ENCODE data around the gene CLASP1. TPM values are rescaled to one million over a fixed set of nuclear protein-coding genes. Genes with fewer than 3 reads are reported as not detected.
"Not testable (repeated sequence)": the region's sequence is repeated elsewhere in the genome, so short reads cannot be mapped to it uniquely, and the experiment has no call there.

Gene CLASP1
- total and polyA plus RNA-seq, 11 donors: 16.0 to 84.5 (median 60.2) TPM

DNA sequence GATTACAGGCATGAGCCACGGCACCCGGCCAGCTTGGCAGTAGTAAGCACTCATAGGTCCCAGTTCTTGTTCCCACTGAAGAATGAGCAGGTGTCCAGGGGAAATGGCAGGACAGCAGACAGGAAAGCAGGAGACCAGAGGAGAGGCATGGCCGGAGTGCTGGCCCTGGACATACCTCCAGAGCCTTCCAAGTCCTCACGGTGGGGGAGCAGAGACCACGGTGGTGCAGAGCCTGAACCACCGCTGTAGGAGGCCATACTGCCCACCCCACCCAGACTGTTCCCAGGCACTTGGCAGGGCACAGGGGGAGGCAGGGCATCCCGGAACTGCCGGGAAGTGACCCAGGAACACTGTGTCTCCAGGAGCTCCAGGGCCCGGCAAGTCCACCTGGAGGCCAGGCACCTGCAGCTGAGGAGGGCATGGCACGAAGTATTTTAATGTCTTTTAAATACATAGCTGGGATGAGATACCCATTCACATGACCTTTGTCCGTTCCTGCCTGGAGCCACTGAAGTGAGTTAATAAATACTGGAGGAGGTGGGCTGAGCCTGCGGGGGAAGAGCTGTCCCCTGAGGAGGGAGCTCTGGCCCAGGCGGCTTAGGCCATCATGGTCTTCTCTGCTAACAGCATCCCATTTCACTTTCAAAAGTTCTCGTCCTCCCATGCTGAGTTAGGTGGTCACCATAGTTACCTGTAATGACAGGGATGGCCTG, 314.5 kb downstream of the CLASP1 start:
- TF ChIP-seq, protein P1, sequence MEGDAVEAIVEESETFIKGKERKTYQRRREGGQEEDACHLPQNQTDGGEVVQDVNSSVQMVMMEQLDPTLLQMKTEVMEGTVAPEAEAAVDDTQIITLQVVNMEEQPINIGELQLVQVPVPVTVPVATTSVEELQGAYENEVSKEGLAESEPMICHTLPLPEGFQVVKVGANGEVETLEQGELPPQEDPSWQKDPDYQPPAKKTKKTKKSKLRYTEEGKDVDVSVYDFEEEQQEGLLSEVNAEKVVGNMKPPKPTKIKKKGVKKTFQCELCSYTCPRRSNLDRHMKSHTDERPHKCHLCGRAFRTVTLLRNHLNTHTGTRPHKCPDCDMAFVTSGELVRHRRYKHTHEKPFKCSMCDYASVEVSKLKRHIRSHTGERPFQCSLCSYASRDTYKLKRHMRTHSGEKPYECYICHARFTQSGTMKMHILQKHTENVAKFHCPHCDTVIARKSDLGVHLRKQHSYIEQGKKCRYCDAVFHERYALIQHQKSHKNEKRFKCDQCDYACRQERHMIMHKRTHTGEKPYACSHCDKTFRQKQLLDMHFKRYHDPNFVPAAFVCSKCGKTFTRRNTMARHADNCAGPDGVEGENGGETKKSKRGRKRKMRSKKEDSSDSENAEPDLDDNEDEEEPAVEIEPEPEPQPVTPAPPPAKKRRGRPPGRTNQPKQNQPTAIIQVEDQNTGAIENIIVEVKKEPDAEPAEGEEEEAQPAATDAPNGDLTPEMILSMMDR (IDR thresholded peaks at IDR 0.05): no peak
- TF ChIP-seq POLR2A (IDR thresholded peaks at IDR 0.05): no peak
- DNase-seq (no peak), ATAC-seq (peak in 1 of 4 donors; percentile 12)
- Histone ChIP-seq H3K4me3 (no peak overlapping the region), H3K27me3 (no peaks in the 10 kb centered on the region), H3K9me3 (no peaks in the 10 kb centered on the region), H3K36me3 (peaks cover 0 to 21% (median 18%) of the 10 kb centered on the region in 9 donors), H3K27ac (no peak overlapping the region), H3K4me1 (peaks cover 0 to 10% (median 0%) of the 10 kb centered on the region in 12 donors)
- intact Hi-C loops (cut with DNase I): loop anchor here in 1 of 10 donors (10.0 kb wide), 1 partner anchor 630 kb away; no protein-coding TSS in a partner anchor
- 79 to 90% (median 80%) methylated on average over 12 to 14 of the region's 14 CpGs for WGBS, 4 donors

- Histone ChIP-seq H3K27me3 (no peaks in the 10 kb centered on the region), H3K9me3 (no peaks in the 10 kb centered on the region), H3K4me3 (no peak overlapping the region), H3K4me1 (peaks cover 0 to 10% (median 0%) of the 10 kb centered on the region in 12 donors), H3K27ac (no peak overlapping the region), H3K36me3 (peaks cover 0 to 14% (median 11%) of the 10 kb centered on the region in 9 donors)
- DNase-seq: no peak
- no peak for ATAC-seq
- TF ChIP-seq POLR2A (IDR thresholded peaks at IDR 0.05): no peak
- TF ChIP-seq, protein P1 (IDR thresholded peaks at IDR 0.05): no peak
- intact Hi-C loops (cut with DNase I): loop anchor here in 1 of 10 donors (10.0 kb wide), 1 partner anchor 629 kb away; no protein-coding TSS in a partner anchor
- 70 to 78% (median 75%) methylated on average over 11 to 12 of the region's 12 CpGs for WGBS, 4 donors
These were observed 315.3 kb downstream of the CLASP1 start for GRCh38 chr2:121333834-121334558.

DNA sequence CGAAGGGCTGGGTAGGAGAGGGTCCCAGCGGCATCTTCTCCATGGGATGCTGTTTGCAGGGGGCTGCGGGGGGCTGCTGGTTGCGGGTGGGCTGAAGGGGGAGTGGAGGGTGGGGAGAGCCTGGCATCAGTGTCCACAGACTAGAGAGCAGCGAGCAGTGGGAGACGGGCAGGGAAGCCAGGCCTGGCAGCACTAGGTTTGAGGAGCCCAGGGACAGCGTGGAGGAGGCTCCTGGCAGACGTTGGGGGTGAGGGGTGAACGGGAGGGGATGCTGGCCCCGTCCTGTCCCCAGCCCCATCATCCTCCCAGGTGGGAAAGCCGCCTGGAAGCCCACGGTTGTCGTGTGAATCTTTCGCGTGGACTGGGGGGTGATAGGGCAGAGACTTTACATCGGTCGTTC, 316.0 kb downstream of the CLASP1 start:
- H3K9me3 ChIP-seq: no peaks in the 10 kb centered on the region
- DNase-seq (no peak), ATAC-seq (no peak)
- H3K4me1 ChIP-seq: peaks cover 0 to 10% (median 0%) of the 10 kb centered on the region in 12 donors
- 76 to 84% (median 78%) methylated on average over 17 of the region's 17 CpGs for WGBS, 4 donors
- intact Hi-C loops (cut with DNase I): loop anchor here in 1 of 10 donors (10.0 kb wide), 1 partner anchor 628 kb away; no protein-coding TSS in a partner anchor
- H3K27me3 ChIP-seq: no peaks in the 10 kb centered on the region
- no peak overlapping the region for H3K4me3 ChIP-seq
- H3K27ac ChIP-seq: no peak overlapping the region
- peaks cover 0 to 8% (median 5%) of the 10 kb centered on the region in 9 donors for H3K36me3 ChIP-seq
- TF ChIP-seq, protein P1 (IDR thresholded peaks at IDR 0.05): no peak
- TF ChIP-seq POLR2A (IDR thresholded peaks at IDR 0.05): no peak

DNA sequence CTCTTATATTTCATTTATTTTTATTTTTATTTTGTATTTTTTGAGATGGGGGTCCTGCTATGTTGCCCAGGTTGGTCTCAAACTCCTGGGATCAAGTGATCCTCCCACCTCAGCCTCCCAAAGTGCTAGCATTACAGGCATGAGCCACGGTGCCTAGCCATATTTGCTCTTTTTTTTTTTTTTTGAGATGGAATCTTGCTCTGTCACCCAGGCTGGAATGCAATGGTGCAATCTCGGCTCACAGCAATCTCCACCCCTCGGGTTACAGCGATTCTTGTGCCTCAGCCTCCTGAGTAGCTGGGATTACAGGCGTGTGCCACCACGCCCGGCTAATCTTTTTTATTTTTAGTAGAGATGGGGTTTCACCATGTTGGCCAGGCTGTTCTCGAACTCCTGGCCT, 317.9 kb downstream of the CLASP1 start:
- not testable (repeated sequence) for H3K27ac ChIP-seq, DNase-seq, H3K4me3 ChIP-seq, ATAC-seq, H3K27me3 ChIP-seq, H3K36me3 ChIP-seq, H3K9me3 ChIP-seq
- 82 to 88% (median 86%) methylated on average over 8 of the region's 8 CpGs for WGBS, 4 donors
- H3K4me1 ChIP-seq: peaks cover 0 to 10% (median 0%) of the 10 kb centered on the region in 12 donors
- intact Hi-C loops (cut with DNase I): loop anchor here in 1 of 10 donors (10.0 kb wide), 1 partner anchor 627 kb away; no protein-coding TSS in a partner anchor

All from heart left ventricle (tissue), 16 donors.